Kidney (tissue), 14 donors: ENCODE measurements around the gene LAMTOR1. TPM values are rescaled to one million over a fixed set of nuclear protein-coding genes. Genes with fewer than 3 reads are reported as not detected.

Experiments used
- DNase-seq, 5 donors: peaks; one replicate each; pipeline ENCODE4 v3.0.0-alpha.2; 2013 to 2020
- FAIRE-seq: peaks from 2 replicates; lab custom pipeline; 2012; peaks lifted over from hg19 to GRCh38; lab: Jason Lieb, UNC
- H3K27ac ChIP-seq, 2 donors: one replicate each; pipeline ENCODE4 v1.7.0; 2013; ENCODE audit warnings: low read depth in 2 of 2, low read length in 2 of 2, inconsistent platforms in 1 of 2
- H3K27me3 ChIP-seq: one replicate; pipeline ENCODE4 v1.7.1; 2013; ENCODE audit warnings: low read length, inconsistent platforms; ENCODE audit not compliant: control insufficient read depth, insufficient read depth
- H3K36me3 ChIP-seq, 3 donors: one replicate each; pipeline versions ENCODE4 v1.7.0 to v1.7.1; 2013; ENCODE audit warnings: low read length in 3 of 3, control low read depth in 1 of 3, inconsistent platforms in 1 of 3; ENCODE audit not compliant: insufficient read depth in 3 of 3, control insufficient read depth in 2 of 3
- H3K4me1 ChIP-seq, 3 donors: one replicate each; pipeline versions ENCODE4 v1.7.0 to v1.7.1; 2013; ENCODE audit warnings: low read length in 3 of 3, inconsistent platforms in 1 of 3, low read depth in 1 of 3; ENCODE audit not compliant: control insufficient read depth in 2 of 3, insufficient read depth in 2 of 3
- H3K4me3 ChIP-seq, 3 donors: one replicate each; pipeline versions ENCODE4 v1.7.0 to v1.8.1; 2013; ENCODE audit warnings: low read length in 3 of 3, control low read depth in 1 of 3, inconsistent platforms in 1 of 3
- H3K9ac ChIP-seq, 3 donors: one replicate each; pipeline versions ENCODE4 v1.7.0 to v1.7.1; 2013; ENCODE audit warnings: low read length in 3 of 3, control low read depth in 1 of 3, inconsistent platforms in 1 of 3
- H3K9me3 ChIP-seq, 3 donors: one replicate each; pipeline versions ENCODE4 v1.7.0 to v1.7.1; 2013; ENCODE audit warnings: low read length in 3 of 3, control low read depth in 1 of 3, inconsistent platforms in 1 of 3; ENCODE audit not compliant: control insufficient read depth in 2 of 3, insufficient read depth in 1 of 3
- CTCF ChIP-seq: IDR thresholded peaks from 3 replicates; pipeline ENCODE4 v1.5.1; 2012; ENCODE audit warnings: mild to moderate bottlenecking, moderate library complexity, borderline replicate concordance; ENCODE audit not compliant: insufficient read depth; ENCODE audit errors: extremely low read depth
- intact Hi-C: fragments of 100-400 bp; cut with DNase I; formaldehyde crosslinking; loops from one replicate; pipeline ENCODE4 v1.11.1; 2022
- polyA plus RNA-seq: library from polyadenylated mRNA; stranded (reverse); fragments of 350-450 nt; fragmentation: Illumina TruSeq; extraction: RNeasy Lipid Tissue Mini Kit (QIAGEN cat#74804); gene quantifications from one replicate; pipeline ENCODE4 v1.2.3, GENCODE V29; 2014; ENCODE audit warnings: low read depth, low replicate concordance; ENCODE audit not compliant: insufficient read depth
- total RNA-seq: library from RNA; stranded (reverse); fragmentation: NEBNext Ultra II Directional; extraction: Animal tissue kit (Norgen Biotek cat#: 25700); gene quantifications from one replicate; pipeline ENCODE4 v1.2.1, GENCODE V29; 2021
- donor health status: control.
- donor health status: control.
- donor health status: control.
- donor health status: control.
- donor health status: control.
- donor health status: DM: yes; HTN: yes; CAD: no.
- donor health status: Normal renal cell carcinoma (clear cell type).

Gene LAMTOR1
- total and polyA plus RNA-seq, 2 donors from 2014 or later, result 111 to 189 TPM

GRCh38 chr11:72100462-72100861 lies 2.6 kb downstream of the LAMTOR1 start:
- no peak for DNase-seq
- FAIRE-seq, result no peak
- Histone ChIP-seq H3K4me1 (peaks cover 8 to 23% (median 13%) of the 10 kb centered on the region in 3 donors), H3K9me3 (no peaks in the 10 kb centered on the region), H3K4me3 (no peak overlapping the region), H3K27me3 (no peaks in the 10 kb centered on the region), H3K9ac (no peak overlapping the region), H3K27ac (no peak overlapping the region), H3K36me3 (peaks cover 3 to 36% (median 27%) of the 10 kb centered on the region in 3 donors)
- intact Hi-C loops, result no loop called here
- no peak for TF ChIP-seq CTCF

- intact Hi-C loops, result no loop called here
- TF ChIP-seq CTCF, result no peak
- Histone ChIP-seq H3K27me3 (no peaks in the 10 kb centered on the region), H3K9ac (no peak overlapping the region), H3K27ac (no peak overlapping the region), H3K4me1 (peaks cover 8 to 23% (median 13%) of the 10 kb centered on the region in 3 donors), H3K36me3 (peaks cover 3 to 36% (median 30%) of the 10 kb centered on the region in 3 donors), H3K4me3 (no peak overlapping the region), H3K9me3 (no peaks in the 10 kb centered on the region)
- no peak for DNase-seq
- no peak for FAIRE-seq
These were observed 3.1 kb downstream of the LAMTOR1 start for GRCh38 chr11:72100009-72100408.

- no peak for FAIRE-seq
- no peak for DNase-seq
- Histone ChIP-seq H3K9ac (no peak overlapping the region), H3K27ac (no peak overlapping the region), H3K4me1 (peaks cover 8 to 23% (median 11%) of the 10 kb centered on the region in 3 donors), H3K27me3 (no peaks in the 10 kb centered on the region), H3K9me3 (no peaks in the 10 kb centered on the region), H3K36me3 (peaks cover 3 to 41% (median 36%) of the 10 kb centered on the region in 3 donors), H3K4me3 (no peak overlapping the region)
- intact Hi-C loops, result no loop called here
- no peak for TF ChIP-seq CTCF
These were observed 4.4 kb downstream of the LAMTOR1 start for GRCh38 chr11:72098741-72099140.

GRCh38 chr11:72091292-72091691 lies 11.8 kb downstream of the LAMTOR1 start:
- peaks cover 0 to 16% (median 11%) of the 10 kb centered on the region in 3 donors for H3K36me3 ChIP-seq

More at GRCh38 chr11:72091292-72091691, 11.8 kb downstream of the LAMTOR1 start:
- Histone ChIP-seq H3K27ac (peak overlapping the region in 1 of 2 donors; percentile 20), H3K4me1 (peaks cover 0 to 11% (median 0%) of the 10 kb centered on the region in 3 donors), H3K9me3 (no peaks in the 10 kb centered on the region), H3K4me3 (no peak overlapping the region), H3K27me3 (no peaks in the 10 kb centered on the region), H3K9ac (peak overlapping the region in 1 of 3 donors; percentile 49)
- DNase-seq, result peak in 4 of 5 donors; percentile 76 to 89 (median 77)
- intact Hi-C loops, result loop anchor here (5.0 kb wide), 1 partner anchor 64 kb away; no protein-coding TSS in a partner anchor
- FAIRE-seq, result no peak
- peak; percentile 94 for TF ChIP-seq CTCF
